Ascending aorta (tissue), 2 donors: ENCODE results near the gene PRICKLE1. TPM values are rescaled to one million over a fixed set of nuclear protein-coding genes. Genes with fewer than 3 reads are reported as not detected.

Experiments used
- DNase-seq, 2 donors: peaks; one replicate each; pipeline ENCODE4 v3.0.0-alpha.2; 2019; ENCODE audit warnings: low spot score in 2 of 2
- H3K27ac ChIP-seq, 2 donors: fragments of 200-600 bp; sonication (generic); one replicate each; pipeline ENCODE4 v1.5.1; 2016 to 2017; ENCODE audit warnings: mild to moderate bottlenecking in 1 of 2
- H3K27me3 ChIP-seq: fragments of 200-600 bp; sonication (generic); one replicate; pipeline ENCODE4 v1.5.1; 2017
- H3K36me3 ChIP-seq, 2 donors: fragments of 200-600 bp; sonication (generic); one replicate each; pipeline ENCODE4 v1.5.1; 2016
- H3K4me1 ChIP-seq, 2 donors: fragments of 200-600 bp; sonication (generic); one replicate each; pipeline ENCODE4 v1.5.1; 2016 to 2017; ENCODE audit warnings: mild to moderate bottlenecking in 1 of 2
- H3K4me3 ChIP-seq, 2 donors: fragments of 200-600 bp; sonication (generic); one replicate each; pipeline ENCODE4 v1.5.1; 2016 to 2017; ENCODE audit warnings: mild to moderate bottlenecking in 1 of 2
- H3K9me3 ChIP-seq, 2 donors: fragments of 200-600 bp; sonication (generic); one replicate each; pipeline ENCODE4 v1.5.1; 2016
- intact Hi-C: fragments of 100-400 bp; cut with DNase I; formaldehyde crosslinking; loops from one replicate; pipeline ENCODE4 v1.15.1; 2023
- total RNA-seq: library from RNA; depleted of rRNA; stranded (reverse); fragments of >200 nt; gene quantifications from one replicate; pipeline ENCODE4 v1.1.0, GENCODE V29; 2016
- TF ChIP-seq, protein P1 (sequence below), 3 experiments: fragments of 200-600 bp in 2 of 3; fragments of 450-650 bp in 1 of 3; sonication (generic) in 2 of 3; IDR thresholded peaks; one replicate each; pipeline ENCODE4 v1.5.1; 2016 to 2019; ENCODE audit warnings: antibody characterized with exemption in 3 of 3, mild to moderate bottlenecking in 1 of 3, moderate library complexity in 1 of 3

Gene PRICKLE1
- total RNA-seq, 1 donor from 2014 or later, result 1.8 TPM

- H3K4me1 ChIP-seq, result peaks cover 5 to 31% of the 10 kb centered on the region in 2 donors
- peak overlapping the region; percentile 56 to 79 for H3K27ac ChIP-seq
- H3K36me3 ChIP-seq, result no peaks in the 10 kb centered on the region
- peak overlapping the region; percentile 12 to 21 for H3K4me3 ChIP-seq
- no peaks in the 10 kb centered on the region for H3K9me3 ChIP-seq
- intact Hi-C loops, result loop anchor here (1.0 kb wide), 1 partner anchor 61 kb away; no protein-coding TSS in a partner anchor
- no peak for DNase-seq
- H3K27me3 ChIP-seq, result no peaks in the 10 kb centered on the region
- TF ChIP-seq, protein P1, sequence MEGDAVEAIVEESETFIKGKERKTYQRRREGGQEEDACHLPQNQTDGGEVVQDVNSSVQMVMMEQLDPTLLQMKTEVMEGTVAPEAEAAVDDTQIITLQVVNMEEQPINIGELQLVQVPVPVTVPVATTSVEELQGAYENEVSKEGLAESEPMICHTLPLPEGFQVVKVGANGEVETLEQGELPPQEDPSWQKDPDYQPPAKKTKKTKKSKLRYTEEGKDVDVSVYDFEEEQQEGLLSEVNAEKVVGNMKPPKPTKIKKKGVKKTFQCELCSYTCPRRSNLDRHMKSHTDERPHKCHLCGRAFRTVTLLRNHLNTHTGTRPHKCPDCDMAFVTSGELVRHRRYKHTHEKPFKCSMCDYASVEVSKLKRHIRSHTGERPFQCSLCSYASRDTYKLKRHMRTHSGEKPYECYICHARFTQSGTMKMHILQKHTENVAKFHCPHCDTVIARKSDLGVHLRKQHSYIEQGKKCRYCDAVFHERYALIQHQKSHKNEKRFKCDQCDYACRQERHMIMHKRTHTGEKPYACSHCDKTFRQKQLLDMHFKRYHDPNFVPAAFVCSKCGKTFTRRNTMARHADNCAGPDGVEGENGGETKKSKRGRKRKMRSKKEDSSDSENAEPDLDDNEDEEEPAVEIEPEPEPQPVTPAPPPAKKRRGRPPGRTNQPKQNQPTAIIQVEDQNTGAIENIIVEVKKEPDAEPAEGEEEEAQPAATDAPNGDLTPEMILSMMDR (IDR thresholded peaks at IDR 0.05), result no peak
Measured at GRCh38 chr12:42421844-42422779, 167.4 kb downstream of the PRICKLE1 start.

- TF ChIP-seq, protein P1 (IDR thresholded peaks at IDR 0.05), result no peak
- Histone ChIP-seq H3K27ac (no peak overlapping the region), H3K9me3 (no peaks in the 10 kb centered on the region), H3K4me1 (peaks cover 5 to 31% of the 10 kb centered on the region in 2 donors), H3K4me3 (no peak overlapping the region), H3K36me3 (no peaks in the 10 kb centered on the region), H3K27me3 (no peaks in the 10 kb centered on the region)
- DNase-seq, result no peak
- intact Hi-C loops, result no loop called here
Measured at GRCh38 chr12:42420395-42420794, 169.2 kb downstream of the PRICKLE1 start.

DNA sequence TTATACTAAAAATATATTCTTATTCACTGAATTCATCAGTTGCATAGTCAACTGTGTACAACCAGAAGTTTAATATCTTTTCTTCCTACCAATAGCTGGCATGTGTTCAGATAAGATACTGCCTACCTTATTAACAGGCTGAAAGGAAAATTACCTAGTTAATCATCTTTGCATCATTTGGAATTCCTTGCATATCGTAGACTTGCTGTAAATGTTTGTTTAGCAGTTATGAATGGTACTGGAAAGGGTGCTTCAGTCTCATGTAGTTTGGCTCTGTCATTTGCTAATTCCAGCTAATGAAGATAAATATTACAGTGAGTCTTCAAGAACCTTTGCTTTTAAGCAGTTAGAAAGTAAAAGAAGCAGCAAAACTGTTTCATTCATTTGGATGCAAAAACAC lies 179.2 kb downstream of the PRICKLE1 start:
- TF ChIP-seq, protein P1 (IDR thresholded peaks at IDR 0.05), result no peak
- no peak for DNase-seq
- no peaks in the 10 kb centered on the region for H3K9me3 ChIP-seq
- intact Hi-C loops, result loop anchor here (10.0 kb wide), 1 partner anchor 176 kb away; the partner anchor contains the start of gene YAF2
- H3K4me1 ChIP-seq, result no peaks in the 10 kb centered on the region
- H3K27ac ChIP-seq, result no peak overlapping the region
- H3K4me3 ChIP-seq, result no peak overlapping the region
- no peaks in the 10 kb centered on the region for H3K27me3 ChIP-seq
- H3K36me3 ChIP-seq, result peaks cover 0 to 7% of the 10 kb centered on the region in 2 donors

- H3K9me3 ChIP-seq, result no peaks in the 10 kb centered on the region
Measured at GRCh38 chr12:42409471-42409870, 180.1 kb downstream of the PRICKLE1 start.

GRCh38 chr12:42407306-42407705 lies 182.2 kb downstream of the PRICKLE1 start:
- no peak for DNase-seq
- peaks cover 8 to 13% of the 10 kb centered on the region in 2 donors for H3K36me3 ChIP-seq
- intact Hi-C loops, result no loop called here
- H3K27me3 ChIP-seq, result no peaks in the 10 kb centered on the region
- H3K4me1 ChIP-seq, result no peaks in the 10 kb centered on the region
- no peak overlapping the region for H3K4me3 ChIP-seq
- no peak overlapping the region for H3K27ac ChIP-seq
- H3K9me3 ChIP-seq, result no peaks in the 10 kb centered on the region
- TF ChIP-seq, protein P1 (IDR thresholded peaks at IDR 0.05), result no peak

More at GRCh38 chr12:42409471-42409870, 180.1 kb downstream of the PRICKLE1 start:
- TF ChIP-seq, protein P1 (IDR thresholded peaks at IDR 0.05), result no peak
- Histone ChIP-seq H3K27ac (no peak overlapping the region), H3K27me3 (no peaks in the 10 kb centered on the region), H3K4me3 (no peak overlapping the region), H3K36me3 (peaks cover 2 to 10% of the 10 kb centered on the region in 2 donors), H3K4me1 (no peaks in the 10 kb centered on the region)
- intact Hi-C loops, result no loop called here
- DNase-seq, result no peak
